ENCODE measurements around the gene S1PR1.
A peak's percentile ranks its signal among the peaks of the same experiment; 100 is the strongest.

The S1PR1 gene

DNA sequence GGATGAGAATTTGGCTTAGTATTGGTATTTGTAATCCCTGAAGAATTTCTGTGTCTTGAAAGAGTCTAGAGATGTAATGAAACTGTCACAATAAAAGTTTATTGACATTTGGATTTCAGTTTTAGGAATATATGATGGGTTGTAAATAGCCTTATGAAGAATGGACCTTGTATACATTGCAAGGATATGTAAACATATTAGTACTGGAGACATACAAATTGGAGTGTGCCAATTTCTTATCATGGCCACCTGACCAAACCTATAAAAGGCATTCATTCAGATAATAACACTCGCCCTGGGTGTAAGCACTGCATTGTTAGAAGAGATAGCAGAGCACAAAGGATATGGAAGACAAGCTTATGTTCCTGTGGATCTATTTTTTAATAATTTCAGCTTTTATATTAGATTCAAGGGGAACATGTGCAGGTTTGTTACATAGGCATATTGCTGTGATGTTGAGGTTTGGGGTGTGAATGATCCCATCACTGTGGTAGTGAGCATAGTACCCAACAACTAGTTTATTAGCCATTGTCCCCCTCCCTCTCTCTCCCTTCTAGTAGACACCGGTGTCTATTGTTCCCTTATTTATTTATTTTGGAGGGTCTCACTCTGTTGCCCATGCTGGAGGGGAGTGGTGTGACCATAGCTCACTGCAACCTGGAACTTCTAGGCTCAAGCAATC lies 8.6 kb downstream of the S1PR1 start:
- in situ Hi-C loops (cut with MboI; ENCODE audit: low sequenced_read_pairs, unreplicated experiment) = no loop called here
- DNase-seq (ENCODE audit: low spot score) = no peak
- TF ChIP-seq, protein P1, sequence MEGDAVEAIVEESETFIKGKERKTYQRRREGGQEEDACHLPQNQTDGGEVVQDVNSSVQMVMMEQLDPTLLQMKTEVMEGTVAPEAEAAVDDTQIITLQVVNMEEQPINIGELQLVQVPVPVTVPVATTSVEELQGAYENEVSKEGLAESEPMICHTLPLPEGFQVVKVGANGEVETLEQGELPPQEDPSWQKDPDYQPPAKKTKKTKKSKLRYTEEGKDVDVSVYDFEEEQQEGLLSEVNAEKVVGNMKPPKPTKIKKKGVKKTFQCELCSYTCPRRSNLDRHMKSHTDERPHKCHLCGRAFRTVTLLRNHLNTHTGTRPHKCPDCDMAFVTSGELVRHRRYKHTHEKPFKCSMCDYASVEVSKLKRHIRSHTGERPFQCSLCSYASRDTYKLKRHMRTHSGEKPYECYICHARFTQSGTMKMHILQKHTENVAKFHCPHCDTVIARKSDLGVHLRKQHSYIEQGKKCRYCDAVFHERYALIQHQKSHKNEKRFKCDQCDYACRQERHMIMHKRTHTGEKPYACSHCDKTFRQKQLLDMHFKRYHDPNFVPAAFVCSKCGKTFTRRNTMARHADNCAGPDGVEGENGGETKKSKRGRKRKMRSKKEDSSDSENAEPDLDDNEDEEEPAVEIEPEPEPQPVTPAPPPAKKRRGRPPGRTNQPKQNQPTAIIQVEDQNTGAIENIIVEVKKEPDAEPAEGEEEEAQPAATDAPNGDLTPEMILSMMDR (IDR thresholded peaks at IDR 0.05; ENCODE audit: borderline replicate concordance, control extremely low read depth, extremely low read depth, insufficient read depth, missing control alignments) = no peak

DNA sequence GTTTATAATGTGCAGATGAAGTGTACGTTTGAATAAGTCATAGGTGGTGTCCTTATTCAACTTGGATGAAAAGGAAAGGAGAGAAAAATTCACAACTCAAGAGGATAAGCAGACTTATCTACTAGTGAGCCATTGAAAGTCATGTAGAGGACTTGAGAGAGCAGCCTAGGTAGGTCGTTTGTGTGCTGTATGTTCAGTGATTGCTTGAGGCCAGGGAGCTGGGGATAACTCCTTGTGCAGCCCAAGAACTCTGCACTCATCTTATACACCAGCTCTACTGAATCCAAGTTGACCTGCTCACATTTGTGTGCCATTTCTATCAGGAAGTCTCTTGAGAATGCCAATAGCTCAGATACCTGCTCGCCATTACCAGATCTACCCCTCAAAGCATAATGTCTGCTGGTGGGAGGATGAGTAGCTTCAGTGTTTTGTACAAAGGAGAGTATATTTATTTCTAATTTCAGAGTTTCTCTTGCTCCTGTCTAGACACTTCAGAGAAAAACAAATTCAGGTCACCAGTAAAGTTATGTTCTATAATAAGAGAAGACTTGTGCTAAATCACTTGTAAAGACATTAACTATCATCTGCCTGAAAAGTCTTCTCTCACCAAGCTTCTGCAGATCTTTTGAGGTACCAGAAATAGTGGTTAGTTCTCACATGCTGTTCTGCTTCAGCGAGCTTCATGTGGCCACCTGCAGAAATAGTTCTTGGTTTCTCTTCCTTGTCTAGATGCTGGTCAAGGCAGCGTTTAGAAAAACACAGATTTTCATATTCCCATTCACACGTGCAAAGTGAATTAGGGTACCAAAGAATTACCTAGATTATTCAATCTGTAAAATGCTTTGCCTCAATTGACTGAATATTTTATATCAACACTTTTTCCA lies 10.8 kb downstream of the S1PR1 start:
- DNase-seq (ENCODE audit: low spot score) = peak; percentile 62
- TF ChIP-seq, protein P1 (IDR thresholded peaks at IDR 0.05; ENCODE audit: borderline replicate concordance, control extremely low read depth, extremely low read depth, insufficient read depth, missing control alignments) = no peak
- in situ Hi-C loops (cut with MboI; ENCODE audit: low sequenced_read_pairs, unreplicated experiment) = no loop called here

DNA sequence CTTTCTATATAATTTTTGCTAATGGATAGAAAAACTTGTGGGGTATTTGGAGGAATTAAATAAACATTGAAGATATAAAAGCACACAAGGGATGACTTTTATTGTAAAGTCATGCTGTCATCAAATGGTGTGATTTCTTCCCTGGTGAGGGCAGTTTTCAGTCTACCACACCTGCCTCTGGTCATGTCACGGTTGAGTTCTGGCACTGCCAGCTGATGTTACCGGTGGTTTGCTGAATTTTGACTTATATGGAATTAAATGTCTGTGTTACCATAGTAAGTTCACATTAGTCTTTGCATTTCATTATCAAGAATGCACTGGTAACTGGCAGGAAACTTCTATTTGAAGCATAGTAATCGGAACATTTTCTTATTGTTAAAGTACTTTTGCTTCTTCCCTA lies 13.4 kb downstream of the S1PR1 start:
- TF ChIP-seq, protein P1 (IDR thresholded peaks at IDR 0.05; ENCODE audit: borderline replicate concordance, control extremely low read depth, extremely low read depth, insufficient read depth, missing control alignments) = no peak
- no peak for DNase-seq (ENCODE audit: low spot score)
- in situ Hi-C loops (cut with MboI; ENCODE audit: low sequenced_read_pairs, unreplicated experiment) = no loop called here

DNA sequence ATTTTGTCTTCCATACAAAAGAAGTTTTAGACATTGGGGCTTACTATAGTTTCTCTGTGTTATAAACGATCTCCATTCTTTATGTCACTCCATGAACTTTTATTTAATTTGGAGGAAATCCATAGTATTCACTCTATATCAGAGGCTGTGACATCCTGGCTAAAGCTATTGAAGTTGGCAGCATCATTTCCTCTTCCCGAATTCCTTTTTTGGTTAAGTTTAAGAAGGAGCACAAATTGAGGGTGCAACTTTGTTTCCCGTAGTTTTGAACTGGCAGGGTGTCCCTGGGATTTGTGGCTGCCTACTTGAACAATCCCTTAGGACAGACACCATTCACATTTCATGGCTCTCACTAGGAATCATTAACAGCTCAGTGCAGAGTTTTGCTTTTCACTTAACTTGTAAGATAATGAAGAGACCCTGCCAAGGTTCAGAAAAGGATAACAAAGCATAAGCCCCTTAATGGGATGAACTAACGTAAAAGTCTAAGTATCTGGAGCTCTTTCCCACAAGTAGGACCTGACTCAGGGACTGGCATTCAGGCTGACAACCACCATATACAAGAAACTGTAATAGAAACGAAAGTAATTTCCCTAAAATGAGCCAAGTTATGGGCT lies 13.9 kb downstream of the S1PR1 start:
- no peak for DNase-seq (ENCODE audit: low spot score)
- in situ Hi-C loops (cut with MboI; ENCODE audit: low sequenced_read_pairs, unreplicated experiment) = no loop called here

DNA sequence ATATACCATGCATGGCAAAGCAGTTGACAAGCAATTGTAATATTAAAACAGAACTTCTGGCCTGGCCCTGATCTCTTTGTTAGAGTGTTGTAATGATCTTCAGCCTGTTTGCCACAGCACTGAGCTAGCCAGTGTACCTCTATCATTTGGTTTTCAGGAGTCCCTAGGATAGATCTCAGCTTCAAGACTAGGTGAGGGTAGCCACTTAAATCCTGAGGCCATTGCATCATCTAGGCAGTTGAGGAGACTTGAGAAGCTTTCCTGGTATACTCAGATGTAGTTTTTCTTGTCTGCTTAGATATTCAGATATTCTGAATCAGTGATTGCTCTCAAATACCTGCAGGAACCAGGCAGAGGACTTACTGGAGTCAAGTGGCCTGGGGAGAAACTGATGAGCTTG lies 14.7 kb downstream of the S1PR1 start:
- in situ Hi-C loops (cut with MboI; ENCODE audit: low sequenced_read_pairs, unreplicated experiment) = no loop called here
- TF ChIP-seq, protein P1 (IDR thresholded peaks at IDR 0.05; ENCODE audit: borderline replicate concordance, control extremely low read depth, extremely low read depth, insufficient read depth, missing control alignments) = no peak

More for the DNA sequence above, 13.9 kb downstream of the S1PR1 start:
- TF ChIP-seq, protein P1 (IDR thresholded peaks at IDR 0.05; ENCODE audit: borderline replicate concordance, control extremely low read depth, extremely low read depth, insufficient read depth, missing control alignments) = no peak

DNA sequence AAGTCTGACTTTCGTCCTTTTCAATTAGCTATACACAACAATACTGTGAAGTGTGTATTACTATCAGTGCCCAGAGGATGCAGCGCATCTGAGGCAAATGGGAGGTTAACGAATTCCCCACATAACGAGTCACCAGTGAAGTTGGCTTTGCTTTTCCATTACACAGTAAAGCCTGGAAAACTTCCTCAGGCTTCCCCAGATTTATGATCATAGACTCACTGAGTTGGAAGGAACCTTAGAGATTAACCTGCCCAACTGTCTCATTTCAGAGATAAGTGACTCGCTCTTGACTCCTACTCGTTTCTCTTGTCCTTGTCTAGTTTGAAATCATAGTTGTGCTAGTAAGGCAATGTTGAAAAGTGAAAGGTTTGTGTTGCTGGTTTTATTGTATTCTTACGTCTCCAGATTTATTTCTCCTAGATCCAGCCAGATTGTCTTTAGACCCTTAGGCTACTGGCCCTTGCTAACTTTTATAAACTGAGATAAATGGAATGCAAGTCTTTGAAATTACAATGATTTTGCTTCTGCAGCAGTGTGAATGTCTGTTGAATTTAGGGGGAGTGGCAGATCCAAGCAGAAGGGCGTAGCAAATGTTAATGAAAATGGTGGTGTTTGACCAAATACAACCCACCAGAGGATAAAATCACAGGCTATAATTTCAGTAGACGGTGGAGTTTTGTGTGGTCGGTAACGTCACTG lies 17.3 kb downstream of the S1PR1 start:
- in situ Hi-C loops (cut with MboI; ENCODE audit: low sequenced_read_pairs, unreplicated experiment) = no loop called here
- TF ChIP-seq, protein P1 (IDR thresholded peaks at IDR 0.05; ENCODE audit: borderline replicate concordance, control extremely low read depth, extremely low read depth, insufficient read depth, missing control alignments) = no peak
- no peak for DNase-seq (ENCODE audit: low spot score)

More for the DNA sequence above, 14.7 kb downstream of the S1PR1 start:
- no peak for DNase-seq (ENCODE audit: low spot score)

Data from GM13976 (cell line).